GM12872 (cell line): ENCODE data around the gene LZTS2.

ENCODE experiments used
- CTCF ChIP-seq: IDR thresholded peaks from 3 replicates; pipeline ENCODE4 v1.5.1; 2011; ENCODE audit warnings: low read depth, mild to moderate bottlenecking, low read length, moderate library complexity; ENCODE audit not compliant: insufficient read depth

The LZTS2 gene

GRCh38 chr10:100968062-100968736 is 31.4 kb upstream of the LZTS2 start:
- TF ChIP-seq CTCF = no peak

GRCh38 chr10:100968863-100969186 is 30.8 kb upstream of the LZTS2 start:
- TF ChIP-seq CTCF = no peak

GRCh38 chr10:100969187-100970075 is 30.2 kb upstream of the LZTS2 start, which contains the start of gene SEMA4G:
Gene SEMA4G (plus strand): TSS chr10:100969504. CDS start chr10:100972913, 3,409 bp downstream.
- peak; percentile 87 for TF ChIP-seq CTCF

- TF ChIP-seq CTCF = no peak
Observed at GRCh38 chr10:100970076-100970913, 29.3 kb upstream of the LZTS2 start.

- TF ChIP-seq CTCF = no peak
Observed at GRCh38 chr10:100970914-100971811, 28.4 kb upstream of the LZTS2 start.

GRCh38 chr10:100972115-100972903 is 27.3 kb upstream of the LZTS2 start:
- no peak for TF ChIP-seq CTCF
